Osteoblast (primary cell): ENCODE measurements around the gene LRP1B. TPM values are rescaled to one million over a fixed set of nuclear protein-coding genes. Genes with fewer than 3 reads are reported as not detected.

Source experiments
- DNase-seq: peaks from one replicate; pipeline ENCODE4 v3.0.0; 2011; ENCODE audit warnings: low spot score, mixed read lengths; ENCODE audit not compliant: insufficient read length; ENCODE audit errors: missing footprints
- H2AFZ ChIP-seq: 2 replicates; pipeline ENCODE4 v1.6.0; 2011; ENCODE audit warnings: mild to moderate bottlenecking, low read length
- H3K27ac ChIP-seq: 2 replicates; pipeline ENCODE4 v1.5.1; 2011; ENCODE audit warnings: mild to moderate bottlenecking, low read depth, low read length, moderate library complexity
- H3K27me3 ChIP-seq: 2 replicates; pipeline ENCODE4 v1.6.0; 2012; ENCODE audit warnings: mild to moderate bottlenecking, control low read depth, inconsistent platforms, low read length, moderate library complexity; ENCODE audit not compliant: insufficient read depth
- H3K36me3 ChIP-seq: 2 replicates; pipeline ENCODE4 v1.5.1; 2011; ENCODE audit warnings: mild to moderate bottlenecking, low read length, control low read depth, moderate library complexity; ENCODE audit not compliant: insufficient read depth
- H3K4me1 ChIP-seq: 2 replicates; pipeline ENCODE4 v1.5.1; 2011; ENCODE audit warnings: mild to moderate bottlenecking, low read length, control low read depth, moderate library complexity; ENCODE audit not compliant: insufficient read depth
- H3K4me2 ChIP-seq: 2 replicates; pipeline ENCODE4 v1.6.0; 2011; ENCODE audit warnings: mild to moderate bottlenecking, low read length; ENCODE audit not compliant: insufficient read depth
- H3K4me3 ChIP-seq: fragments of 200-600 bp; sonication (generic); 3 replicates; pipeline ENCODE4 v1.5.1; 2012; ENCODE audit warnings: mild to moderate bottlenecking, low read length, inconsistent platforms; ENCODE audit not compliant: insufficient read depth
- H3K79me2 ChIP-seq: 2 replicates; pipeline ENCODE4 v1.6.0; 2012; ENCODE audit warnings: mild to moderate bottlenecking, low read length, control low read depth, inconsistent platforms; ENCODE audit not compliant: insufficient read depth
- H3K9me3 ChIP-seq: 2 replicates; pipeline ENCODE4 v1.5.1; 2011; ENCODE audit warnings: low read depth, low read length, control low read depth
- H4K20me1 ChIP-seq: 2 replicates; pipeline ENCODE4 v1.6.0; 2012; ENCODE audit warnings: mild to moderate bottlenecking, low read length, control low read depth; ENCODE audit not compliant: insufficient read depth
- total RNA-seq: library from RNA; depleted of rRNA; stranded (reverse); fragments of >200 nt; gene quantifications from 2 replicates; pipeline ENCODE4 v1.2.3, GENCODE V29; 2012
- TF ChIP-seq, protein P1 (sequence below): IDR thresholded peaks from 2 replicates; pipeline ENCODE4 v1.5.1; 2011; ENCODE audit warnings: mild to moderate bottlenecking, low read depth, low read length, moderate library complexity; ENCODE audit errors: extremely low read depth

Gene LRP1B
- total RNA-seq, 1 donor, result not detected

DNA sequence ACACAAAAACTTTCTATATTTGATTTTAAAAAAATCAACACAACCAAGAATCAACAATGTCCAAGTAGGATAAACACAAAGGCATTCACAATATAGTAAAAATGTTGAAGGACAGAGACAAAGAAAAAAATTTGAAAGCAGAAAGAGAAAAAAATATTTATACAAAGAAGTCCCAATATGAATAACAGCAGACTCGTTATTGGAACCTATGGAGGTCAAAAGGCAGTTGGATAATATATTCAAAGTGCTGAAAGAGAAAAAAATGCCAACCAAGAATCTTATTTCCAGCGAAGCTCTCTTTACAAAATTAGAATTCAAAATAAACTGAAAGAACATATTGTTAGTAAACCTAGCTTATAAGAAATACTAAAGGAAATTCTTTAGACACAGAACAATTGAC lies 859.5 kb downstream of the LRP1B start:
- no peaks in the 10 kb centered on the region for H3K36me3 ChIP-seq
- no peak overlapping the region for H3K27ac ChIP-seq
- no peaks in the 10 kb centered on the region for H3K4me1 ChIP-seq
- no peaks in the 10 kb centered on the region for H4K20me1 ChIP-seq
- H3K79me2 ChIP-seq, result no peaks in the 10 kb centered on the region
- DNase-seq, result no peak
- H2AFZ ChIP-seq, result no peak overlapping the region
- TF ChIP-seq, protein P1, sequence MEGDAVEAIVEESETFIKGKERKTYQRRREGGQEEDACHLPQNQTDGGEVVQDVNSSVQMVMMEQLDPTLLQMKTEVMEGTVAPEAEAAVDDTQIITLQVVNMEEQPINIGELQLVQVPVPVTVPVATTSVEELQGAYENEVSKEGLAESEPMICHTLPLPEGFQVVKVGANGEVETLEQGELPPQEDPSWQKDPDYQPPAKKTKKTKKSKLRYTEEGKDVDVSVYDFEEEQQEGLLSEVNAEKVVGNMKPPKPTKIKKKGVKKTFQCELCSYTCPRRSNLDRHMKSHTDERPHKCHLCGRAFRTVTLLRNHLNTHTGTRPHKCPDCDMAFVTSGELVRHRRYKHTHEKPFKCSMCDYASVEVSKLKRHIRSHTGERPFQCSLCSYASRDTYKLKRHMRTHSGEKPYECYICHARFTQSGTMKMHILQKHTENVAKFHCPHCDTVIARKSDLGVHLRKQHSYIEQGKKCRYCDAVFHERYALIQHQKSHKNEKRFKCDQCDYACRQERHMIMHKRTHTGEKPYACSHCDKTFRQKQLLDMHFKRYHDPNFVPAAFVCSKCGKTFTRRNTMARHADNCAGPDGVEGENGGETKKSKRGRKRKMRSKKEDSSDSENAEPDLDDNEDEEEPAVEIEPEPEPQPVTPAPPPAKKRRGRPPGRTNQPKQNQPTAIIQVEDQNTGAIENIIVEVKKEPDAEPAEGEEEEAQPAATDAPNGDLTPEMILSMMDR, result no peak
- H3K27me3 ChIP-seq, result no peaks in the 10 kb centered on the region
- H3K9me3 ChIP-seq, result no peaks in the 10 kb centered on the region
- H3K4me2 ChIP-seq, result no peak overlapping the region
- no peak overlapping the region for H3K4me3 ChIP-seq

DNA sequence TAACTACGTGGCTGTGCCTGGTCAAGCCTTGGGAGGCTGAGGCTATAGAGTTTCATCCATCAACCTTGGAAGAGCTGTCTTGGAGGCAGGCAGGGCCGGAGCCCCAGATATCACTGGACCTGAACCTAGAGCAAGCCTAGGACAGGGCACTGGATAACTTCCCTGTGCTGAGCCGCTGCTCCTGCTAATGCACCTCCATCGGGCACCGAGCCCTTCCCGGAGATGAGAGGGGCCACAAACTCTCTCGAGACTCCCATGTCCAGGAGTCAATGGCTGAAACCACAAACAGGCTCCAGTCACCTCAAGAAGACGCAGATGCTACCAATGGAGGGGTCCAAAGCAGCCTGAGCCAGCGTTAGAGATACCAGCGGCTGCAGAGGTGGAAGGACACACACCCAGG lies 866.0 kb downstream of the LRP1B start:
- H3K4me2 ChIP-seq, result no peak overlapping the region
- no peaks in the 10 kb centered on the region for H3K4me1 ChIP-seq
- H3K27me3 ChIP-seq, result no peaks in the 10 kb centered on the region
- no peak overlapping the region for H2AFZ ChIP-seq
- H4K20me1 ChIP-seq, result no peaks in the 10 kb centered on the region
- no peaks in the 10 kb centered on the region for H3K79me2 ChIP-seq
- H3K36me3 ChIP-seq, result no peaks in the 10 kb centered on the region
- no peak overlapping the region for H3K4me3 ChIP-seq
- TF ChIP-seq, protein P1, result no peak
- H3K9me3 ChIP-seq, result peaks cover 1% of the 10 kb centered on the region
- no peak overlapping the region for H3K27ac ChIP-seq
- no peak for DNase-seq

GRCh38 chr2:141260911-141261310 lies 869.9 kb downstream of the LRP1B start:
- Histone ChIP-seq H3K9me3 (peaks cover 1% of the 10 kb centered on the region), H3K79me2 (no peaks in the 10 kb centered on the region), H3K4me3 (no peak overlapping the region), H3K4me1 (no peaks in the 10 kb centered on the region), H2AFZ (no peak overlapping the region), H3K36me3 (no peaks in the 10 kb centered on the region), H3K4me2 (no peak overlapping the region), H4K20me1 (no peaks in the 10 kb centered on the region), H3K27me3 (no peaks in the 10 kb centered on the region), H3K27ac (no peak overlapping the region)
- no peak for DNase-seq
- TF ChIP-seq, protein P1, result no peak

DNA sequence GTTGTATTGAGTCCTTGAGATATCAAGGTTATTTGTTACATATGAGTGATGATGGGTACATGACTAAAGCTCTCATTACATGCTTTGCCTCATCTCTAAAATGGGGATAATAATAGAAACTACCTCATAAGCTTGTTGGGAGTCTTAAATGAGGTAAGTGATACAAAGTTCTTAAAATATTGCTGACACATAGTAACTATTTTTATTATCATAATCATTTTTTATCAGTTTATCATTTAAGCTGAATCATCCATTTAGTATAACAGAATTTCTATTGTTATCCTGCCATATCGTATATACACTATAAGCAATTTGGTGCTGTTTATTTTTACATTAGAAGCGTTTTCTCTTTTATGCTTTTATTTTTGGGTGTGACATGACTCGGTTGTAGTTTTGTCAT lies 871.1 kb downstream of the LRP1B start:
- Histone ChIP-seq H3K9me3 (peaks cover 1% of the 10 kb centered on the region), H3K4me1 (no peaks in the 10 kb centered on the region), H3K27ac (no peak overlapping the region), H3K4me3 (no peak overlapping the region), H2AFZ (no peak overlapping the region), H3K4me2 (no peak overlapping the region), H3K27me3 (no peaks in the 10 kb centered on the region), H3K79me2 (no peaks in the 10 kb centered on the region), H3K36me3 (no peaks in the 10 kb centered on the region), H4K20me1 (no peaks in the 10 kb centered on the region)
- TF ChIP-seq, protein P1, result no peak
- DNase-seq, result no peak
